ENCODE measurements around the gene ITGAL. TPM values are rescaled to one million over a fixed set of nuclear protein-coding genes. Genes with fewer than 3 reads are reported as not detected.

ITGAL gene
- total RNA-seq, 4 donors from 2014 or later: 0.56 to 4.6 (median 2.8) TPM

DNA sequence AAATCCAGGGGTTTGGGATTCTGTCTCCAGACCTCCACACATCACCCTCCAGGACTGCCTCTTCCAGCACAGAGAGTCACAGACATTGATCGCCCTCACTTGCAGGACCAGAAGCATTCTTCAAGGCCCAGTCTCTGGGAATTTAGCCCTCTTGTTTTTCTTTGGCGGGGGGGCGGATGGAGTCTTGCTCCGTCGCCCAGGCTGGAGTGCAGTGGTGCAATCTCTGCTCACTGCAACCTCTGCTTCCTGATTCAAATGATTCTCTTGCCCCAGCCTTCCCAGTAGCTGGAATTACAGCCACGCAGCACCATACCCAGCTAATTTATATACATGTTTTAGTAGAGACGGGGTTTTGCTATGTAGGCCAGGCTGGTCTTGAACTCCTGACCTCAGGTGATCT lies 8.5 kb upstream of the ITGAL start:
- no peak overlapping the region for H3K27ac ChIP-seq
- H3K27me3 ChIP-seq: no peaks in the 10 kb centered on the region
- H3K4me1 ChIP-seq: no peaks in the 10 kb centered on the region
- DNase-seq: no peak
- 85 to 86% methylated on average over 7 of the region's 7 CpGs for WGBS, 2 donors
- no peaks in the 10 kb centered on the region for H3K36me3 ChIP-seq
- H3K9me3 ChIP-seq: no peaks in the 10 kb centered on the region
- intact Hi-C loops (cut with DNase I): no loop called here
- TF ChIP-seq, protein P1, sequence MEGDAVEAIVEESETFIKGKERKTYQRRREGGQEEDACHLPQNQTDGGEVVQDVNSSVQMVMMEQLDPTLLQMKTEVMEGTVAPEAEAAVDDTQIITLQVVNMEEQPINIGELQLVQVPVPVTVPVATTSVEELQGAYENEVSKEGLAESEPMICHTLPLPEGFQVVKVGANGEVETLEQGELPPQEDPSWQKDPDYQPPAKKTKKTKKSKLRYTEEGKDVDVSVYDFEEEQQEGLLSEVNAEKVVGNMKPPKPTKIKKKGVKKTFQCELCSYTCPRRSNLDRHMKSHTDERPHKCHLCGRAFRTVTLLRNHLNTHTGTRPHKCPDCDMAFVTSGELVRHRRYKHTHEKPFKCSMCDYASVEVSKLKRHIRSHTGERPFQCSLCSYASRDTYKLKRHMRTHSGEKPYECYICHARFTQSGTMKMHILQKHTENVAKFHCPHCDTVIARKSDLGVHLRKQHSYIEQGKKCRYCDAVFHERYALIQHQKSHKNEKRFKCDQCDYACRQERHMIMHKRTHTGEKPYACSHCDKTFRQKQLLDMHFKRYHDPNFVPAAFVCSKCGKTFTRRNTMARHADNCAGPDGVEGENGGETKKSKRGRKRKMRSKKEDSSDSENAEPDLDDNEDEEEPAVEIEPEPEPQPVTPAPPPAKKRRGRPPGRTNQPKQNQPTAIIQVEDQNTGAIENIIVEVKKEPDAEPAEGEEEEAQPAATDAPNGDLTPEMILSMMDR (IDR thresholded peaks at IDR 0.05): no peak
- TF ChIP-seq POLR2A (IDR thresholded peaks at IDR 0.05): no peak
- no peak overlapping the region for H3K4me3 ChIP-seq (replicated peaks in 1 of 3)

DNA sequence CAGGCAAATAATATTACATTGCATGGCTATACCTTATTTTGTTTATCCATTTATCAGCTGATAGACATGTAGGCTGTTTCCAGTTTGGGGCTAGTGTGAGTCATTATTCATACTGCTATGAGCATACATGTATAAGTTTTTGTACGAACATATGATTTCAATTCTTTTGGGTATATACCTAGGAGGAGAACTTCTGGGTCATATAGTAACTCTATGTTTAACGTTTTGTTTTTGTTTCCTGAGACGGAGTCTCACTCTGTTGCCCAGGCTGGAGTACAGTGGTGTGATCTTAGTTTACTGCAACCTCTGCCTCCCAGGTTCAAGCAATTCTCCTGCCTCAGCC lies 2.4 kb upstream of the ITGAL start:
- Histone ChIP-seq H3K4me1 (no peaks in the 10 kb centered on the region), H3K36me3 (no peaks in the 10 kb centered on the region), H3K4me3 (replicated peaks in 1 of 3) (no peak overlapping the region), H3K27ac (no peak overlapping the region), H3K27me3 (no peaks in the 10 kb centered on the region), H3K9me3 (no peaks in the 10 kb centered on the region)
- no peak for TF ChIP-seq POLR2A (IDR thresholded peaks at IDR 0.05)
- TF ChIP-seq, protein P1 (IDR thresholded peaks at IDR 0.05): no peak
- intact Hi-C loops (cut with DNase I): no loop called here
- DNase-seq: no peak
- 76 to 77% methylated on average over 3 of the region's 3 CpGs for WGBS, 2 donors

DNA sequence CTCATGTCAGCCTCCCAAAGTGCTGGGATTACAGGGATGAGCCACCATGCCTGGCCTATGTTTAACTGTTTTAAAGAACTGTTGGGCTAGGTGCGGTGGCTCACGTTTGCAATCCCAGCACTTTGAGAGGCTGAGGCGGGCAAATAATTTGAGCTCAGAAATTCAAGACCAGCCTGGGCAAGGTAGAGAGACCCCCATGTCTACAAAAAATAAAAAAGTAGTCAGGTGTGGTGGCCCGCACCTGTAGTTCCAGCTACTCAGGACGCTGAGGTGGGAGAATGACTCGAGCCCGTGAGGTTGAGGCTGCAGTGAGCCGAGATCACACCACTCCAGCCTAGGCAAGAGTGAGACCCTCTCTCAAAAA lies 1.9 kb upstream of the ITGAL start:
- Histone ChIP-seq H3K9me3 (no peaks in the 10 kb centered on the region), H3K4me3 (replicated peaks in 1 of 3) (no peak overlapping the region), H3K36me3 (no peaks in the 10 kb centered on the region), H3K27ac (no peak overlapping the region), H3K4me1 (no peaks in the 10 kb centered on the region), H3K27me3 (no peaks in the 10 kb centered on the region)
- intact Hi-C loops (cut with DNase I): no loop called here
- no peak for TF ChIP-seq POLR2A (IDR thresholded peaks at IDR 0.05)
- TF ChIP-seq, protein P1 (IDR thresholded peaks at IDR 0.05): no peak
- no peak for DNase-seq
- WGBS, 2 donors: 79 to 83% methylated on average over 8 of the region's 8 CpGs

DNA sequence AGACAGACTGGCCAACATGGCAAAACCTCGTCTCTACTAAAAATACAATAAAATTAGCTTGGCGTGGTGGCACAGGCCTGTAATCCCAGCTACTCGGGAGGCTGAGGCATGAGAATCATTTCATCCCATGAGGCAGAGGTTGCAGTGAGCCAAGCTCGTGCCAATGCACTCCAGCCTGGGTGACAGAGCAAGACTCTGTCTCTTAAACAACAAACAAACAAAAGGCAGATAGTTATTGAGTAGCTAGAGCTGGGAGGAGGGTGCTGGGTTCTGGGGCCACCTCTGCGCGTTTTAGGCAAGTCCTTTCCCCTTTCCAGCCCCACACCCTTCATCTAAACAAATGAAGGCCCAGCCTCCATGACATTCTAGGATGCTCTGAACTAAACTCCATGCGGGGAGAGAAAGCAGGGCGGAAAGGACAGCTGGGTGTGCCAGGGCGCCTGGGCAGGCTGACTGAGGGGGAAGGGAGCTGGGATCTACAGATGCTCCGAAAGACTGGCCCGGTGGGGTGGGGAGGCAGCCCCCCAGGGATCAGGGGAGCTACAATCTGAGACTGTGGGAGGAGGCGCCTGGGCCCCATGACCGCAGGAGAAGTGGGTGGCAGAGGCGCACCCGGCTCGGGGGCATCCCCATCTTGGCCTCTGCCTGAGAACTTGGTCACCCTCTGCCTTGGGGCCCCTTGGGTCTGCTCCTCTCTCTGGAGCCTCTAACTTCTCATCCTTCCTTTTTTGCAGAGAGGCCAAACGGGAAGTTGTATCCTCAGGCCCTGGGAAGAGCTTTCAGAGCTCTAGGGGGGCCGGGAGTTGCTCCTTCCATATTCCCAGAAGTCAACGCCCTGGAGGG lies 910 bp downstream of the ITGAL start:
- Histone ChIP-seq H3K27ac (no peak overlapping the region), H3K9me3 (no peaks in the 10 kb centered on the region), H3K27me3 (no peaks in the 10 kb centered on the region), H3K36me3 (no peaks in the 10 kb centered on the region), H3K4me1 (no peaks in the 10 kb centered on the region), H3K4me3 (replicated peaks in 1 of 3) (no peak overlapping the region)
- DNase-seq: no peak
- no peak for TF ChIP-seq POLR2A (IDR thresholded peaks at IDR 0.05)
- TF ChIP-seq, protein P1 (IDR thresholded peaks at IDR 0.05): no peak
- intact Hi-C loops (cut with DNase I): no loop called here
- 53 to 69% methylated on average over 12 to 19 of the region's 19 CpGs for WGBS, 2 donors

DNA sequence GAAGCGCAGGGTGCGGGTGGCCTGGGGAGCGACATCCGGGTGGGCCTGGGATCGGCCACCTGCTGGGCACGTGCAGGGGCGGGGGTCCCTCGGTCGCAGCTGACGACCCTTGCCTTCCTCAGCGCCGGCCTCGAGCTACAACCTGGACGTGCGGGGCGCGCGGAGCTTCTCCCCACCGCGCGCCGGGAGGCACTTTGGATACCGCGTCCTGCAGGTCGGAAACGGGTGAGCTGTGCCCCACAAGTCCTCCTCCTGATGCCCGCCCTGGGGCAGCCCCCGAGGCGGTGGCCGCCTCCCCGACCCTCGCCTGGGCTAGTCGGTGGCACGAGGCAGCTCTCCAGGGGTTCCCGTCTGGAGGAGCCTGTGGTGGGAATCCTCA lies 1.5 kb downstream of the ITGAL start:
- H3K4me3 ChIP-seq (replicated peaks in 1 of 3): no peak overlapping the region
- no peak overlapping the region for H3K27ac ChIP-seq
- no peaks in the 10 kb centered on the region for H3K9me3 ChIP-seq
- TF ChIP-seq, protein P1 (IDR thresholded peaks at IDR 0.05): no peak
- no peak for TF ChIP-seq POLR2A (IDR thresholded peaks at IDR 0.05)
- 9 to 17% methylated on average over 8 to 17 of the region's 35 CpGs for WGBS, 2 donors
- intact Hi-C loops (cut with DNase I): no loop called here
- no peaks in the 10 kb centered on the region for H3K27me3 ChIP-seq
- no peaks in the 10 kb centered on the region for H3K4me1 ChIP-seq
- no peaks in the 10 kb centered on the region for H3K36me3 ChIP-seq
- DNase-seq: no peak
